Left ventricle myocardium inferior (tissue), 1 donor: ENCODE measurements around the gene TECR. TPM values are rescaled to one million over a fixed set of nuclear protein-coding genes. Genes with fewer than 3 reads are reported as not detected.

Experiments
- DNase-seq: peaks from one replicate; pipeline ENCODE4 v3.0.0-alpha.2; 2020
- H3K27ac ChIP-seq: fragments of 200-600 bp; replicated peaks from 2 replicates; pipeline ENCODE4 v1.8.0; 2021
- H3K27me3 ChIP-seq: fragments of 200-600 bp; 2 replicates; pipeline ENCODE4 v1.8.0; 2021; ENCODE audit warnings: low read depth
- H3K36me3 ChIP-seq: fragments of 200-600 bp; 2 replicates; pipeline ENCODE4 v1.8.0; 2021
- H3K4me1 ChIP-seq: fragments of 200-600 bp; 2 replicates; pipeline ENCODE4 v1.8.0; 2021
- H3K4me3 ChIP-seq: fragments of 200-600 bp; 2 replicates; pipeline ENCODE4 v1.8.0; 2021; ENCODE audit warnings: mild to moderate bottlenecking, moderate library complexity
- H3K9me3 ChIP-seq: fragments of 200-600 bp; replicated peaks from 2 replicates; pipeline ENCODE4 v1.8.0; 2021
- CTCF ChIP-seq: fragments of 200-600 bp; IDR thresholded peaks from 2 replicates; pipeline ENCODE4 v1.8.0; 2021; ENCODE audit warnings: antibody characterized with exemption, mild to moderate bottlenecking, borderline replicate concordance
- intact Hi-C: fragments of 100-400 bp; cut with micrococcal nuclease; formaldehyde crosslinking; loops from one replicate; pipeline ENCODE4 v1.11.0; 2022
- total RNA-seq: library from RNA; stranded (reverse); fragmentation: NEBNext Ultra II Directional; extraction: Animal tissue kit (Norgen Biotek cat#: 25700); gene quantifications from one replicate; pipeline ENCODE4 v1.2.1, GENCODE V29; 2021
- donor health status: DM: no; HTN: yes; CAD: no; lungs with severe emphysema.

TECR gene
- total RNA-seq, 1 donor from 2014 or later = 69.3 TPM

- Histone ChIP-seq H3K4me3 (no peak overlapping the region), H3K9me3 (no peaks in the 10 kb centered on the region), H3K36me3 (peaks cover 21% of the 10 kb centered on the region), H3K27ac (no peak overlapping the region), H3K27me3 (no peaks in the 10 kb centered on the region), H3K4me1 (peaks cover 63% of the 10 kb centered on the region)
- no peak for DNase-seq
- no peak for TF ChIP-seq CTCF
- intact Hi-C loops = no loop called here
Observed at GRCh38 chr19:14565765-14566711, 36.6 kb downstream of the TECR start.

- DNase-seq = no peak
- Histone ChIP-seq H3K4me1 (peaks cover 63% of the 10 kb centered on the region), H3K4me3 (no peak overlapping the region), H3K36me3 (peaks cover 21% of the 10 kb centered on the region), H3K27ac (no peak overlapping the region), H3K9me3 (no peaks in the 10 kb centered on the region), H3K27me3 (no peaks in the 10 kb centered on the region)
- no peak for TF ChIP-seq CTCF
- intact Hi-C loops = no loop called here
Observed at GRCh38 chr19:14566712-14567077, 37.3 kb downstream of the TECR start.

- H3K27ac ChIP-seq = no peak overlapping the region
- no peaks in the 10 kb centered on the region for H3K27me3 ChIP-seq
- no peak for TF ChIP-seq CTCF
- H3K4me3 ChIP-seq = no peak overlapping the region
- H3K9me3 ChIP-seq = no peaks in the 10 kb centered on the region
- no peak for DNase-seq
- intact Hi-C loops = no loop called here
- H3K4me1 ChIP-seq = peaks cover 62% of the 10 kb centered on the region
- H3K36me3 ChIP-seq = peaks cover 21% of the 10 kb centered on the region
Observed at GRCh38 chr19:14567079-14567478, 37.7 kb downstream of the TECR start.

- TF ChIP-seq CTCF = no peak
- peaks cover 11% of the 10 kb centered on the region for H3K36me3 ChIP-seq
- H3K27me3 ChIP-seq = no peaks in the 10 kb centered on the region
- H3K4me1 ChIP-seq = peaks cover 55% of the 10 kb centered on the region
- intact Hi-C loops = loop anchor here (5.0 kb wide), 1 partner anchor 316 kb away; the partner anchor contains the start of gene OR7A17
- peak overlapping the region; percentile 95 for H3K27ac ChIP-seq
- DNase-seq = no peak
- H3K4me3 ChIP-seq = peak overlapping the region; percentile 92
- H3K9me3 ChIP-seq = no peaks in the 10 kb centered on the region
Observed at GRCh38 chr19:14570864-14571527, 41.6 kb downstream of the TECR start.

GRCh38 chr19:14571695-14572490 lies 42.5 kb downstream of the TECR start, which contains the start of gene NDUFB7:
TSS of gene NDUFB7 (minus strand) at chr19:14572066. CDS start at chr19:14572000, 66 bp downstream.
- H3K4me1 ChIP-seq = peaks cover 55% of the 10 kb centered on the region
- intact Hi-C loops = loop anchor here (5.0 kb wide), 1 partner anchor 315 kb away; the partner anchor contains the start of gene OR7A17
- H3K36me3 ChIP-seq = peaks cover 7% of the 10 kb centered on the region
- peak; percentile 91 for DNase-seq
- H3K27me3 ChIP-seq = no peaks in the 10 kb centered on the region
- peak; percentile 75 for TF ChIP-seq CTCF
- H3K4me3 ChIP-seq = peak within 1 kb of the TSS; percentile 92
- no peaks in the 10 kb centered on the region for H3K9me3 ChIP-seq
- peak within 1 kb of the TSS; percentile 95 for H3K27ac ChIP-seq
